ENCODE data around the gene KIAA1217.

DNA sequence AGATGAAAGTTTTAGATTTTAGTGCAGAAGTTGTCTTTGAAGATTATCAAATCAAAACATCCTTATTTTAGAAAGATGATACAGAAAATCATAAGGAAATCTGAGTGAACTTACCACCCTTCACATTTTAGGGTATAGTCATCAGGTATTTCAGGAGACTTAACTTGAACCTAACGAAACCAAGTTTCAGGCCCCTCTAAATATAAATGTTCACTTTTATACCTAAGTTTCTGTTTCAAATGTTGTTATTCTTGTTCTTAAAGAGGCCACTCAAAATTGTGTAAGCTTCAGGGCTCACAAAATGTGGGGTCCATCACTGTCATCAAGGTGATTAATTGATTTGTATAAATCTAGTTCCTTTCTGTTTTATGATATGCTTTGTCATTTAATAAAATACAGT lies 216.2 kb downstream of the KIAA1217 start:
- TF ChIP-seq NR3C1 (IDR thresholded peaks at IDR 0.05) (no peak), POLR2A (IDR thresholded peaks at IDR 0.05; ENCODE audit: low read length) (no peak)
- TF ChIP-seq, protein P1, sequence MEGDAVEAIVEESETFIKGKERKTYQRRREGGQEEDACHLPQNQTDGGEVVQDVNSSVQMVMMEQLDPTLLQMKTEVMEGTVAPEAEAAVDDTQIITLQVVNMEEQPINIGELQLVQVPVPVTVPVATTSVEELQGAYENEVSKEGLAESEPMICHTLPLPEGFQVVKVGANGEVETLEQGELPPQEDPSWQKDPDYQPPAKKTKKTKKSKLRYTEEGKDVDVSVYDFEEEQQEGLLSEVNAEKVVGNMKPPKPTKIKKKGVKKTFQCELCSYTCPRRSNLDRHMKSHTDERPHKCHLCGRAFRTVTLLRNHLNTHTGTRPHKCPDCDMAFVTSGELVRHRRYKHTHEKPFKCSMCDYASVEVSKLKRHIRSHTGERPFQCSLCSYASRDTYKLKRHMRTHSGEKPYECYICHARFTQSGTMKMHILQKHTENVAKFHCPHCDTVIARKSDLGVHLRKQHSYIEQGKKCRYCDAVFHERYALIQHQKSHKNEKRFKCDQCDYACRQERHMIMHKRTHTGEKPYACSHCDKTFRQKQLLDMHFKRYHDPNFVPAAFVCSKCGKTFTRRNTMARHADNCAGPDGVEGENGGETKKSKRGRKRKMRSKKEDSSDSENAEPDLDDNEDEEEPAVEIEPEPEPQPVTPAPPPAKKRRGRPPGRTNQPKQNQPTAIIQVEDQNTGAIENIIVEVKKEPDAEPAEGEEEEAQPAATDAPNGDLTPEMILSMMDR (IDR thresholded peaks at IDR 0.05), result no peak
